ENCODE results near the gene TMEFF2. TPM values are rescaled to one million over a fixed set of nuclear protein-coding genes. Genes with fewer than 3 reads are reported as not detected.
"Not testable (repeated sequence)": the region's sequence is repeated elsewhere in the genome, so short reads cannot be mapped to it uniquely, and the experiment has no call there.

Gene TMEFF2
- total RNA-seq, 1 donor from 2014 or later: not detected

DNA sequence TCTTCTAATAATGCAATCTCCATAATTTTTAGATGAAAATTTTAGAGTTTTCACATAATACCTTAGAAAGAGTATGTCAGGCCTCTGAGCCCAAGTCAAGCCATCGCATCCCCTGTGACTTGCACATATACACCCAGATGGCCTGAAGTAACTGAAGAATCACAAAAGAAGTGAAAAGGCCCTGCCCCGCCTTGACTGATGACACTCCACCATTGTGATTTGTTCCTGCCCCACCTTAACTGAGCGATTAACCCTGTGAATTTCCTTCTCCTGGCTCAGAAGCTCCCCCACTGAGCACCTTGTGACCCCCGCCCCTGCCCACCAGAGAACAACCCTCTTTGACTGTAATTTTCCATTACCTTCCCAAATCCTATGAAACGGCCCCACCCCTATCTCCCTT is 64.4 kb downstream of the TMEFF2 start:
- H3K9me3 Mint-ChIP-seq; H3K4me3 Mint-ChIP-seq; H3K27ac Mint-ChIP-seq; DNase-seq; H3K36me3 Mint-ChIP-seq (ENCODE audit: low read depth); H3K4me1 Mint-ChIP-seq; H3K27me3 Mint-ChIP-seq; intact Hi-C loops (cut with micrococcal nuclease): not testable (repeated sequence)

DNA sequence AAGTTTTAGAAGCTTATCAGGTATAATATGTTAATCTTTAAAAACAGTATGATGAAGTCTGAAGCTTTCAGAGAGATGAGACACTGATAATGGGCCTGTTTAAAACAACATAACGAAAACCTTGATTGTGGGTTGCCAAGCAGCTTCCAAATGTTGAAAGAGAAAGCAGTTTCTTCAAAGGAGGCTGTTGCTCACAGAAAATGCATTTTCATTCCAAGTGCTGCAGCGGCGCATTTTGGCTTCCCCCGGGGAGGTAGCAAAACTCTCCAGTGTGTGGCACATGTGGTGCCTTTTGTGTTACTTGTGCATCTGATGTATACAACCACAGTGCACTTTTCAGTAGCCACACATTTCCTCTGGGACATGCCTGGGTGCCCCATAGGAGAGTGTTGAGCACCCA is 66.1 kb downstream of the TMEFF2 start:
- no peak for DNase-seq
- Mint-ChIP-seq H3K4me3 (no peak overlapping the region), H3K9me3 (no peaks in the 10 kb centered on the region), H3K27ac (no peak overlapping the region), H3K4me1 (no peaks in the 10 kb centered on the region), H3K36me3 (ENCODE audit: low read depth) (no peaks in the 10 kb centered on the region), H3K27me3 (peaks cover 4% of the 10 kb centered on the region)
- intact Hi-C loops (cut with micrococcal nuclease): no loop called here

DNA sequence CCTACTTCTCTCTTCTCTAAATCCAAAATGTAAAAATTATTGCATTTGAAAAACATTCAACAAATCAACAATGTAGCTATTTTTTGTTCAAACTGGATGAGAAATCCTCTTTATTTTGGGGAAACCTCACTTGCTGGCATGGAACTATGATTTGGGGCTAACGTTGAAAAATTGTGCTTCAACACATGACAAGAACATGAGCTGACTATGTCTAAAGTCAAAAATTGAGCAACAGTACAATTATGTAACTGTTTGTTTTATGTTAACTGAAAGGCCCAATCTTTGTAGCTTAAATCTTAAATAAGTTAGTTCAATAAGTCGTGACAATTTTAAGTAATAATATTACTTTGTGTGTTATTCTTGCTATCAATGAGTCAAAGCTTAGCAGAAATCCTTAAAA is 67.3 kb downstream of the TMEFF2 start:
- DNase-seq: no peak
- no peaks in the 10 kb centered on the region for H3K4me1 Mint-ChIP-seq
- no peak overlapping the region for H3K4me3 Mint-ChIP-seq
- H3K36me3 Mint-ChIP-seq (ENCODE audit: low read depth): no peaks in the 10 kb centered on the region
- no peak overlapping the region for H3K27ac Mint-ChIP-seq
- intact Hi-C loops (cut with micrococcal nuclease): no loop called here
- peaks cover 4% of the 10 kb centered on the region for H3K27me3 Mint-ChIP-seq
- H3K9me3 Mint-ChIP-seq: no peaks in the 10 kb centered on the region

DNA sequence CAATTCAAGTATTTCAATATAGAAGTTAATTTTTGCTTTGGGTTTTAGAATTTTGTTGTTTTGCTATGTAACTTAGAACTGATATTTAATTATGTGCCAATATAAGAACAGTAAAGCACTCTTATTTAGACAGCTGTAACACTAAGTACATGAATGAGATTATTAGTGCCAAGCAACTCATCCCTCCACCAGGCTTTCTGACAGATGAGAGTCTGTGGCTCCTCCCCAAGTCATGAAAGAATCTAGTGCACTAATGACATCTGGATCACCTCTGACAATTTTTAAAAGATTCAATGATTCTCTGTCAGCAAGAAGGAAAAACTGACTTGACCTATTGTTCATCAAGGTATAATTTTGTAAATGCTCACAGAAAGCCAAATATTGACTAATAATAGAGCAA is 67.8 kb downstream of the TMEFF2 start:
- Mint-ChIP-seq H3K9me3 (no peaks in the 10 kb centered on the region), H3K27ac (no peak overlapping the region)
- intact Hi-C loops (cut with micrococcal nuclease): no loop called here

DNA sequence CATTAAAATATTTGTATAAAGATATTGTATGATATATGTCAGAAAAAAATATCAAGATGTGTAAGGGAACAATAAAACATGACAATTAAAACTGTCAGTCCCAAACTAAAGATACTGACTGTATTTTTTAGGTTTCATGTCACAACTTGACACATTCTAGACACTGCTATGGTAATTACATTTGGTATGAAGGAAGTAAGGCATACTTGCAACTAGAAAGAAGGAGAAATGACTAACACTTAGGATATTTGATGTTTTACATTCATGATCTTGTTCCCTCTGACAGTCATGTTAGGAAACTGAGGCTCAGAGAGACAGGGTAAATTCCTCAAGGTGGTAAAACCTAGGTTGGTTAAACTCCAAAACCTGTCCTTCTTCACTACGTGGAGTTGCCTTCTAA is 68.3 kb downstream of the TMEFF2 start:
- intact Hi-C loops (cut with micrococcal nuclease): no loop called here
- Mint-ChIP-seq H3K36me3 (ENCODE audit: low read depth) (no peaks in the 10 kb centered on the region), H3K4me3 (no peak overlapping the region), H3K27ac (no peak overlapping the region), H3K4me1 (no peaks in the 10 kb centered on the region), H3K9me3 (no peaks in the 10 kb centered on the region), H3K27me3 (peaks cover 5% of the 10 kb centered on the region)
- no peak for DNase-seq

More for the DNA sequence above, 67.8 kb downstream of the TMEFF2 start:
- Mint-ChIP-seq H3K4me3 (no peak overlapping the region), H3K4me1 (no peaks in the 10 kb centered on the region), H3K27me3 (peaks cover 4% of the 10 kb centered on the region), H3K36me3 (ENCODE audit: low read depth) (no peaks in the 10 kb centered on the region)
- no peak for DNase-seq

DNA sequence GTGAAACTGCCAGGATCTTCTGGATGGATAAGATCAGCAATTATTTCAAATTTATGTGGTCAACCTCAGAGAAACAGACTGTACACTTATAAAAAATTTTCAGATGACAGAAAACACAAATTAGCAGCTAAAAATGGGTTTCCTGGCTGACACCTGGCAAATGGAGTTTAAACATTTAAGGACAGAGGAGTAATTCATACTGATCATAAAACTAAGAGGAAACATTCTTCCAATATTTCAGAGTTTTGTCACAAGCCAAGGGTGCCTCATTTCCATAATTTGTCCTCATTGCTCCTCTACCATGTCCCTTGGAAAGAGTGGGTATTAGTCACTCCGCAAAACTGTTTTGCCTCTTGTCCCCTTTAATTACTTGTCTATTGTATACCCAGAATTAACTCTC is 70.2 kb downstream of the TMEFF2 start:
- H3K27me3 Mint-ChIP-seq: peaks cover 10% of the 10 kb centered on the region
- H3K36me3 Mint-ChIP-seq (ENCODE audit: low read depth): no peaks in the 10 kb centered on the region
- H3K4me3 Mint-ChIP-seq: no peak overlapping the region
- no peaks in the 10 kb centered on the region for H3K4me1 Mint-ChIP-seq
- H3K27ac Mint-ChIP-seq: no peak overlapping the region
- H3K9me3 Mint-ChIP-seq: no peaks in the 10 kb centered on the region
- DNase-seq: no peak
- intact Hi-C loops (cut with micrococcal nuclease): no loop called here

DNA sequence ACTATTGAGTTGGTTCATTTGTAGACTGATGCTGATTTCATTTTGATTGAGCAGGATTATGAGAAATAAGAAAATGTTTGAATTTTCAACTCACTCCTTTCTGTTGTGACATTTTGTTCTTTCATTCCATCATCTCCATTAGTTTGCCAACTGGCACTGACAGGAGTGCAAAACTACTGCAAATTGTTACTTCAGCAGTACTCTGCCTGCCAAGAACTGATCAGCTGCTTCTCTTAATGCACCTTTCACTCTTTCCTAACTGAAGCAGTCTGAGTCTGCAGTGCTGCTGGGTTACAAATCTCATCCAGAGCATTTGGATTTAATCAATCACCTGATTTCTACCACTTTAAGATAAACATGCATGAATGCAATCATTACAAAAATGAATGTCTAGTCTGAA is 70.9 kb downstream of the TMEFF2 start:
- H3K9me3 Mint-ChIP-seq: no peaks in the 10 kb centered on the region
- no peak overlapping the region for H3K4me3 Mint-ChIP-seq
- H3K27me3 Mint-ChIP-seq: peaks cover 10% of the 10 kb centered on the region
- H3K4me1 Mint-ChIP-seq: no peaks in the 10 kb centered on the region
- H3K27ac Mint-ChIP-seq: no peak overlapping the region
- DNase-seq: no peak
- no peaks in the 10 kb centered on the region for H3K36me3 Mint-ChIP-seq (ENCODE audit: low read depth)
- intact Hi-C loops (cut with micrococcal nuclease): no loop called here

DNA sequence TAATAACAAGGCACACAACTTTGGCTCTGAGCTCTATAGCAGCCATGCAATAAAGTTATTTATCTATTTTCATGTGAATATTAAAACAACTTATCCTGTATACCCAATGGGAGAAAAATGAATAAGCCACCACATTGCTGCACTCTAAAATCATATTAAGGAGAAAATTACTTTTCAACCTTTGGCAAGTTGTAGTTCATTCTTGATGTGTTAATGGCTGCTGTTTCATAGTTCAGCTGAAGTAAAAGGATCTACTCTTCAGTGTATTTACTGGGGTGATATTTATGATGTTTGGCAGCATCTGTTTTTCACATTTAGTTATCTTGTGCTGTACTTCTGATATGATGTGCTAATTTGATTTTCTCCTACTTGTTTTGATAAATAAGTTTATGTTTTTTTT is 71.8 kb downstream of the TMEFF2 start:
- intact Hi-C loops (cut with micrococcal nuclease): no loop called here
- no peak for DNase-seq
- Mint-ChIP-seq H3K9me3 (no peaks in the 10 kb centered on the region), H3K36me3 (ENCODE audit: low read depth) (no peaks in the 10 kb centered on the region), H3K4me1 (no peaks in the 10 kb centered on the region), H3K27me3 (peaks cover 10% of the 10 kb centered on the region), H3K4me3 (no peak overlapping the region), H3K27ac (no peak overlapping the region)

DNA sequence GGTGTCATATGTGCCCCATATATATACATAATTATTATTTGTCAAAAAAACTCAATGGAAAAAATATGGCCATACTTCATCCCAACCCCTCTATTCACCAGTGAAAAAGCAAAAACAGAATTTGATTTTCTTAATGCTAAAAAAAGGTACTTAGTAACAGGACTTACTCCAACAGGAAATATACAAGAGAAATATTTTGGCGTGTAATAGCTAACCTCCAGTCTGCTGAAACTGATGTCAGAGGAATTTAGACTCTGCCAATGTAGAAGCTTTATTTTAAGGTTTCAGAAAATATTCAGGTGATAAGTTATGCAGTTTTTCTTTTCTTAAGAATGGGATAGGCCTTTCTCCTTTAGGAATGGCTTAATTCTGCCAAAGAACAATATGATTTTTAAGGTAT is 72.6 kb downstream of the TMEFF2 start:
- H3K4me1 Mint-ChIP-seq: no peaks in the 10 kb centered on the region
- peaks cover 10% of the 10 kb centered on the region for H3K27me3 Mint-ChIP-seq
- intact Hi-C loops (cut with micrococcal nuclease): no loop called here
- H3K27ac Mint-ChIP-seq: no peak overlapping the region
- H3K36me3 Mint-ChIP-seq (ENCODE audit: low read depth): no peaks in the 10 kb centered on the region
- no peaks in the 10 kb centered on the region for H3K9me3 Mint-ChIP-seq
- H3K4me3 Mint-ChIP-seq: no peak overlapping the region
- DNase-seq: no peak

DNA sequence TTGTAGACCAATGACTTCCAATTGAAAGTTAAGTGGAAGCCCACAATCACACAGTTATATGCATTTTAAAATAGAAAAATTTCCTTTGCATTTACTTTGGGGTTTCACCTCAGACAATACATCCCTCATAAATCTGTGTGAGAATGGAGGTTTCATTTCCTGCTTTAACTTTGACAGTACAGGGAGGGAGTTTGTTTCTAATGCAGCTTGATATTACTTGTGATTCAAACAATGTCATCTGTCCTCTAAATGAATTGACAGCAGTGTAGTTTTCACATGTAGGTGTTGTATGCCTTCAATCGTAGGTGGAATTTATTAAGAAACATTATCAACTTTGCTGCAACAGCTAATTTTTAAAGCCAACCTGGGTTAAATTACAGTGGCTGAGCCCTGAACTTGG is 75.2 kb downstream of the TMEFF2 start:
- no peak overlapping the region for H3K27ac Mint-ChIP-seq
- no peak overlapping the region for H3K4me3 Mint-ChIP-seq
- H3K4me1 Mint-ChIP-seq: no peaks in the 10 kb centered on the region
- H3K9me3 Mint-ChIP-seq: no peaks in the 10 kb centered on the region
- intact Hi-C loops (cut with micrococcal nuclease): no loop called here
- no peaks in the 10 kb centered on the region for H3K36me3 Mint-ChIP-seq (ENCODE audit: low read depth)
- no peak for DNase-seq
- H3K27me3 Mint-ChIP-seq: peaks cover 8% of the 10 kb centered on the region

DNA sequence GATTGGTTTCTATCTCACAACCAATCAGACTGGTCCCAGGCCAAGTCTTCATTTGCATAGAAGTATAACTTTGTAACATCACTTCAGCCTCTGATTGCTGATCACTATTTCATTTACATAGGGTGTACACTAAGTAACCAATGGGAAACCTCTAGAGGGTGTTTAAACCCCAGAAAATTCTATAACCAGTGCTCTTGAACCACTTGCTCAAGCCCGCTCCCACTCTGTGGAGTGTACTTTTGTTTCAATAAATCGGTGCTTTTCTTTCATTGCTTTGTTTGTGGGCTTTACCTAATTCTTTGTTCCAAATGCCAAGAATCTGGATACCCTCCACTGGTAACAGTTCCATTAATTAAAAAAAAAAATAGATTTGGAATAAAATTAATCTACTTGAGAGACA is 77.0 kb downstream of the TMEFF2 start:
- H3K27me3 Mint-ChIP-seq: peaks cover 8% of the 10 kb centered on the region
- no peak overlapping the region for H3K4me3 Mint-ChIP-seq
- H3K9me3 Mint-ChIP-seq: no peaks in the 10 kb centered on the region
- intact Hi-C loops (cut with micrococcal nuclease): no loop called here
- DNase-seq: no peak
- H3K27ac Mint-ChIP-seq: no peak overlapping the region
- H3K36me3 Mint-ChIP-seq (ENCODE audit: low read depth): no peaks in the 10 kb centered on the region
- no peaks in the 10 kb centered on the region for H3K4me1 Mint-ChIP-seq

DNA sequence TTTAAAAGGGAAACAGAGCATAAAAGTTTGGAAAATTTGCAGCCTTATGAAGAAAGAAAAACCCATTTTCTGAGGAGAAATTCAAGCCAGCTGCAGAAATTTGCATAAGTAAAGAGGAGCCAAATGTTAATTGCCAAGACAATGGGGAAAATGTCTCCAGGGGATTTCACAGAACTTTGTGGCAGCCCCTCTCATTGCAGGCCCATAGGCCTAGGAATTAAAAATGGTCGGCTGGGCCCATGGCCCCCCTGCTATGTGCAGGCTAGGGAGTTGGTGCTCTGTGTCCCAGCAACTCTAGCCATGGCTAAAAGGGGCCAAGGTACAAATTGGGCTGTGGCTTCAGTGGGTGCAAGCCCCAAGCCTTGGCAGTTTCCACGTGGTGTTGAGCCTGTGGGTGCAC is 83.2 kb downstream of the TMEFF2 start:
- H3K27me3 Mint-ChIP-seq; H3K36me3 Mint-ChIP-seq (ENCODE audit: low read depth); H3K4me1 Mint-ChIP-seq; intact Hi-C loops (cut with micrococcal nuclease); DNase-seq; H3K9me3 Mint-ChIP-seq; H3K4me3 Mint-ChIP-seq; H3K27ac Mint-ChIP-seq: not testable (repeated sequence)

DNA sequence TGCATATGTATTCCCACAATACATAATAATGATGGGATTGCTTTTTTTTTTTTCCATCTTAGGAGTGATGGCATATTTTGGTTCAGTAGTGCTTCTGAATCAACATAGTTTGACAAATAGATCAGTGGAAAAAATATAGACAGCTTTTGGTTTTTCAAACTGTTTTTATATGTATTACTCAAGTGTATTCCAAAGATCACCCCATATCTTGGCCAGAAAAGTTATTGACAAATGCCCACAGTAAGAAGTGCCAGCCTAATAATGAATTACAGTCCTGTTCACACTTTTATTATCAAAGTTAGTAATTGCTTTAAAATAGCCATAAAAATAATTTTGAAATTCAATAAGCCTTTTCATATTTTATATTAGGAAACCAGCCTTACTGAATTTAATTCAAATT is 95.0 kb downstream of the TMEFF2 start:
- H3K4me3 Mint-ChIP-seq: no peak overlapping the region
- no peaks in the 10 kb centered on the region for H3K9me3 Mint-ChIP-seq
- no peaks in the 10 kb centered on the region for H3K36me3 Mint-ChIP-seq (ENCODE audit: low read depth)
- peaks cover 3% of the 10 kb centered on the region for H3K27me3 Mint-ChIP-seq
- H3K4me1 Mint-ChIP-seq: no peaks in the 10 kb centered on the region
- intact Hi-C loops (cut with micrococcal nuclease): no loop called here
- no peak for DNase-seq
- H3K27ac Mint-ChIP-seq: no peak overlapping the region

DNA sequence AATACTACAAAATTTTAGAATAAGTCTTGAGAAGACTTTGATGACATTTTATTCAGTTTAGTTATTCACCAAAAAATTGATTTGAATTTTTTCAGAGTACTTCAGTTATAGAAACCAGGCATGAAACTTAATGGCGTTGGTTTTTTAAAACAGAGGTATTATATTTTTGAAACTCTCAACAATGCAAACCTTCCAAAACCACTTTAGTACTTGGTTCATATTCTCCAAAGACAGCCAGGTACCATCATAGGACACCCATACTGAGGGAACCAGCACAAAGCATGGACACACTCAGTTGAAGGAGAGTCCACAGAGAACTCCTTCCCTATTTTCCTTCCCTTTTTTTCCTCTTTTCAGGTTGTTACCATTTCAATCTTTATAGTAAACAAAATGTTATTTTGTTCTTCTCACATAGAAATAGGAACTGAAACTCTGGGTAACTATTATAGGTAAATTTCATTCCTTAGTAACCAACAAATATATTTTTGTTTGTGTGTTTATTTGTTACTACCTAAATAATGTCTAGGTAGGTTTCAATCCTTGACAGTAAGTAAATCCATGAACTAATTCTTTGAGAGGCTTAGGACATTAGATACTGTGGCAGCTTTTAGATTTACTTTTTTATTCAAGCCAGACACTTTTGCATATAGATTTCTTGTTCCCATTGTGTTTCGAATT is 95.8 kb downstream of the TMEFF2 start:
- no peaks in the 10 kb centered on the region for H3K4me1 Mint-ChIP-seq
- H3K27me3 Mint-ChIP-seq: peaks cover 3% of the 10 kb centered on the region
- no peak for DNase-seq
- H3K27ac Mint-ChIP-seq: no peak overlapping the region
- H3K9me3 Mint-ChIP-seq: no peaks in the 10 kb centered on the region
- intact Hi-C loops (cut with micrococcal nuclease): no loop called here
- no peak overlapping the region for H3K4me3 Mint-ChIP-seq
- H3K36me3 Mint-ChIP-seq (ENCODE audit: low read depth): no peaks in the 10 kb centered on the region

DNA sequence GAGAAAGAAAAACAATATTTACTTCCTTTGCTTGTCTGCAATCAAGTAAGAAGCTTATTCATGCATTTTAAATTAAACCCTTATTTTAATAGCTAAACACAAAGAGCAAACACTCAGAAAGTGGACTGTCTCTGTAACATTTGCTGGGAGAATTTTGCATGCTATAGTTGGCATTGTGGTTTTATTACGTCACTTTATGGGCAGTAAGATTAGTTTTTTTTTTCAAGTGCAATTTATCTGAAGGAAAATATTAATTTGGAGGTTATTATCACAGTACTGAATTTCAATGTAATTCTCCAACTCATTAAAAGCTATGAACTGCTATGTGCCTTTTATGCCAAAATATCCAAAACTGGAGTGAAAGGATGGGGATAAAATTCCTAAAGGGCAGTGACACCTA is 103.3 kb downstream of the TMEFF2 start:
- Mint-ChIP-seq H3K27me3 (peaks cover 5% of the 10 kb centered on the region), H3K4me1 (no peaks in the 10 kb centered on the region), H3K27ac (no peak overlapping the region), H3K9me3 (no peaks in the 10 kb centered on the region), H3K4me3 (no peak overlapping the region), H3K36me3 (ENCODE audit: low read depth) (no peaks in the 10 kb centered on the region)
- intact Hi-C loops (cut with micrococcal nuclease): no loop called here
- no peak for DNase-seq
